HUDEP-2 (cell line): ENCODE data around the gene MAGI2.
"Not testable (repeated sequence)": the region's sequence is repeated elsewhere in the genome, so short reads cannot be mapped to it uniquely, and the experiment has no call there.

Source experiments
- DNase-seq, 76 experiments: peaks; one replicate each; lab custom pipeline; 2025; ENCODE audit not compliant: unreplicated experiment in 76 of 76; lab: John Stamatoyannopoulos, UW

MAGI2 gene

GRCh38 chr7:78516450-78516849, 937.0 kb downstream of the MAGI2 start:
- no peak for DNase-seq

DNA sequence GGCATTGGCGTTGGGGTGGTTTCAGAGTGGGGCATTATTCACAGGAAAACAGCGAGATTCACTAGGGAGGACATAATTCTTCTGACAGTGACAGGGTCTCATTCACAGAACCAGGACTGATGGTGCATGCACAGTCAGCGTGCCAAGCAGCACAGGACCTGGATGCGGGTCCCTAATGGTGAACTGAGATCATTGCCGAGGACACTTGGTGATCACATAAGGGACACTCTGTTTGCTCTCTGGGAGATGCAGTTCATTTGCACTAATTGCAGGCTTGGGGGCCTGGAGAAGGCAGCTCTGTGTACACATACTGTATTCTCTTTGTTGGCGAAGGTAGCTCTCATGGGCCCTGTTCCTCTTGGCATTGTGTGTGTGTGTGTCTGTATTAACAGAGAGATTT, 938.8 kb downstream of the MAGI2 start:
- no peak for DNase-seq

DNA sequence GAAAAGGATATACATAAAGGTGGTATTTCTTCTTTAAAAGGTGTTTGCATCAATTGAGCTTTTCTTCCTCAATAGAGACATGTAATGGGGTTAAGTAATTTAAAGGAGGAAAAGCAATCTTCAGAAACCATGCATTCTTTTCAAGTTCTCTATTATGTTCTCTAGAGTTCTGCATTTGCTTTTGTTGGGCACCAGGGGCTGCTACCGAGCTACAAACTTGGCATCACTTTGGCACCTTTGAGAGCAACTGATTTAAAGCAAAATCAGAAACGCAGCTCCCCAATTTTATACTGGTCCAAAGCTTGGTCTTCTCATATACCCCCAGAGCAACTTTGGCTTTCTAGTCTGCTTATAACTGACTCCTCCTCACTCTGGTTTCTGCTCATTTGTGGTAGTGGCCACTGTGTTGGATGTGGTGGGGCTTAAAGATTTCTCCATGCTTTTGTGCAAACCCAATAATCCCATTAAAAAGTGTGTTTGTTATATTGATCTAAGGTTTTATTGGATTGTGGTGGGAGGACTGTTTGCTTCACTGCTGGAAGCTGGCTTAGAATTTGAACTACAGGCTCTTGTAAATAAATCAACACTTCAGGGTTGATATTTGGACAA, 942.8 kb downstream of the MAGI2 start:
- peak in 10 of 76 experiments; percentile 0 to 22 (median 4) for DNase-seq

- DNase-seq = not testable (repeated sequence)
Measured at GRCh38 chr7:78503301-78503700, 950.2 kb downstream of the MAGI2 start.

DNA sequence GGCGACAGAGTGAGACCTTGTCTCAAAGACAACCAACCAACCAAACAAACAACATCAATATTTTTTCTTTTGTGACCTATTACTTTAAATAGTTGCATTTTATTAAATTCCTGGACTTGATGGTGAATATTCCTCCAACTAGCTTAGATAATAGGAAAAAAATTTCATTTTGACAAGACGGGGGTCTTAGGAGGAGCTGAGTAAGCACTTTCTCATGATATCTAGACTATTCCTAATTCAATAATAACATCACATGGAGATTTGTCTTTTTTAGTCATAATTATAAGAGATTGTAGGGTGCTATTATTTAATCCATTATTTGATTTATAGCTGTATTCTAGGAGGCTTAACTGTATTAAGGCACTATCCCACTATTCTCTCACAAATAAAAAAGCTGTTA, 952.4 kb downstream of the MAGI2 start:
- DNase-seq = no peak

- no peak for DNase-seq
Measured at GRCh38 chr7:78499971-78500370, 953.5 kb downstream of the MAGI2 start.

DNA sequence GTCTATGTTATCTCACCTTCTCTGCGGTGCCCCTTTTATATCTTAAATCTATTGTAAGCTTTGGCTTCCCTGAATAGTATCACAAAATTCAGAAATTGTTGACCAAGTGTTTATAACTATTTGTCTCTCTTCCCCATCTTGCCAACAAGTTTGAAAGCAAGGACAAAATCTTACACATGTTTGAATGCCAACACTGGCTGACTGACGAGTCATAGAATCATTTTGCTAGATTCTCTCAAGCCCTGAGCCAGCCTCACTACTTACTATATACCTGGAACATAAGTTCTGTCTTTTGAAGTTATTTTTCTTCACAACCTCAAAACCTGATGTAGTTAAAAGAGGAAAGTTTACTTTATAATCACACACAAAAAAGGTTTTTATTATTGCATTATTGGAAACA, 954.2 kb downstream of the MAGI2 start:
- DNase-seq = no peak

GRCh38 chr7:78497728-78498427, 955.6 kb downstream of the MAGI2 start:
- no peak for DNase-seq

DNA sequence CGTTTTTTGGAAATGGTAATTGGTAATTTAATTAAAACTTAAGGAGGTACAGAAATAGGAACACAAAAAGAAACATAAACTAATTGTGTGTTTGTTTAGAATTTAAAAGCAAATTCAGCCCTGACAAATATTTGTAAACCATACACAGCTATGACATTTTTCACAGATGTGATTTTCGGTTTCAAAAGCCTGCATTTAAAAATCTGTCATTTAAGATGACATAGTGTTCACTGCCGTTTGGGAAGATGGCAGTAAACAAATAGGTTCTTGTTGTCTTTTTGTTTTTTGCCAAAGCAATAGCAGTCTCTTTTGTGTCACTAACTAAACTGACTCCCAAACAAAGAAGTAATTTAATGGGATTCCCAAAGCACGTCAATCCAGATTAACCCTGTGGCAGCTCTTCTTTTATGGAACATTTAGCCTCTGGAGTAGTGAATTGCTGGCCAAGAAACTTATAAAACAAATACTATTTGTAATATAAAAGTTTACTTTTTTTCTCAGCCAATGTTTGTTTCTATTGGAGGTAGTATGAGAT, 957.3 kb downstream of the MAGI2 start:
- no peak for DNase-seq

DNA sequence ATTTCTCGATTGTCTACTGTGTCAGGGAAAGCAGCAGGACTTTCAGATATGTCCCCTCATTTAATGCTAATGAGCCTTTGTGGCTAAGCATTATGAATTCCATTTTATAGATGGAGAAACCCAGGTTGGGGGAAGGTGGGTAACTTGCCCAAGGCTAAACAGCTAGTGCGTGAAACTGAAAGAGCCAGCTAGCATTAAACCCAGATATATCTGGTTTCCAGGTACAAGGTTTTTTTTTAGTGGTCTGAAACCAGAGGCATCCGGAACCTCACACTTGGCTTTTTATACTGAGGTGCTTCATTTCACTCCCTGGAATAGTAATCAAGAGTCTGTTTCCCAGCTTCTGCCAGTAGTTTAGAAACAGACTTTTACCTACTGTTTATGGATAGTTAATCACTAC, 960.1 kb downstream of the MAGI2 start:
- DNase-seq = no peak

- no peak for DNase-seq
Measured at GRCh38 chr7:78492146-78492545, 961.3 kb downstream of the MAGI2 start.

DNA sequence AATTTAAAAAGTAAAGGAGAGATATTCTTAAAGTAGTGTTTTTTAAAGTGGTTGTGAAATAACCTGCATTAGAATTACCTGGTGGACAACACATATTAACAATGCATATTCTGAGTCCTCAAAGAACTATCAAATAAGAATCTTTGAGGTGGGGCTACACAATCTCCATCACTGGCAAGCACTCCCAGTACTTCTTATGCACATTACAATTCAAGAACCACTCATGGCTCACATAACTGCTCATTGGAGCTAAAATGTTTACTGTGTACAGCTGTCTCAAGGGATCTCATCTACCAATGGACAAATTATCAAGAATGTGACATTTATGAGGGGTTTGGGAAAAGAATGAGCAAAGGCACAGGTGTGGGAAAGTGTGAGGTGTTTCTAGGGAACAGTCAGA, 962.9 kb downstream of the MAGI2 start:
- DNase-seq = no peak

DNA sequence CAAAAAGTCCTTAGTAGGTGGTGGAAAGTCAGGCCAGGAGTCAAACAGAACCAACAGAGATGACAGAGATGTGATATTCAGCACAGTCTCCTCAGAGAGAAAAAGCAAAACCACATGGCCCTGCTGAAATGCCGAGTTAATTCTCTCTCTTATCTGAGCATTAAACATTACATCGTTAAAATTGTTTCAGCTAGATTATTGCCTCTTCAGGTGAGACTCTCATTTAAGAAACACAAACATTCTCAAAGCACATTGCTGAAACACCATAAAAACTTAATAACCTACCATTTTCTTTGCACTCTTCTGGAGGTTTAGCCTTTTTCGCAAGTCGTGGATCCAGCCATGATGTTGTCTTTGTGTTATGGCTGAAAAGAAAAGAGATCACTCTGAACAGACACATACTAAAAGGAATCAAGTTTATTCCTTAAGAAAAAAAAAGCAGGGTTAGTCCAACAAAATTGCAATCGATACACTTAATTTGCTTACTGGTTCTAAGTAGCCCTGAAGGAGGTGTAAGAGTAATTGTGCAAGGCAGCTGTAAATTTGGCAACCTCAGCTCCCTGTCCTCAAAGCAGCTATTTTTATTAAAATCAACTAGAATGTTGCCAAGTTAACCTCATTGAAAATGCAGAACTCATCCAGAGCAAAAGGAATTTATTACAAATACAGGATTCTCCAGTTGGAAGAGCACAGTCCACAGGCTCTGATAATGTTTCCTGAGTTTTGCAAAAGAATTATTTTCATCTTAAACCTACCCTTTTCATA, 963.8 kb downstream of the MAGI2 start:
- DNase-seq = no peak

GRCh38 chr7:78487464-78487863, 966.0 kb downstream of the MAGI2 start:
- no peak for DNase-seq

DNA sequence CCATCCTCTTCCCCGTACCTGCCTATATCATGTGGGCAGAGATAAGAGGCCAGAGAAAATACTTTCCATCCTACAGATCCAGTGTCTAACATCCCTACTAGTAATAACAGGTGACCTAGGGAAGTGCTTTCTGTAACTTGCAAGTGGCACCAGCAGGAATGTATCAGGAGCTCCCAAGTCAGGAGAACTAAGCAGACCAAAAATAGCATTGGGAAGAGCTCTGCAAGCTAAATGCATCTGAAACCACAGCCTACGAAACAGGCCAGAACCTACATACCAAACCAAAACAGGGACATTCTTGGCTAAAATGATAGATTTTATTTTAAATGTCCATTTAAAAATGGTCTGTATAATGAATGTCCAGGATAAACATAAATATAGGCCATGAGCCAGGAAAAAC, 974.1 kb downstream of the MAGI2 start:
- DNase-seq = no peak

DNA sequence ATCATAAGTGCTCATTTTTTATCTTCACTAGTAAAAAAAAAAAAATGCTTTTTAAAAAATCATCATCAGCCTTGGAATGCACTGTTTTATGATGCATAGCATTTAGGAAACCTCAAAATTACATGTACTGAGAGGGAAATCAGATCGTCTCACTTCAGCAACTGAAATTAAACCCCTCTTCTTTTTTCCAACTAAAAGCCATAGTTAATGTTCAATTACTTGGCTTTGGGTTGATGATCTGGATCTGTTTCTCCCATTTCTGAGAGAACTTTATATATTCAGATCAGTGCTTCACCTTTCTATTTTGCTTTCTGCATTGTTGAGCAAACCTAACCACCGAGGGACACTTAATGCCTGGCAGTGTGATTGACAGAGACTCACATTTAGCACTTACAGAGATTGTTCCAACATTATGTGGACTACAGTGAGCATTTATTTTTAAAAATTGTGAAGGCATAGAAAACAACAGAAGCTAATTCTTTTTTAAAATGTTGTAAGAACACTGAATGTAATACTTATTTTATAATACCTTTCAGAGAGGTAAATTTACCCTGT, 976.5 kb downstream of the MAGI2 start:
- no peak for DNase-seq

GRCh38 chr7:78473571-78474301, 979.7 kb downstream of the MAGI2 start:
- DNase-seq = no peak

DNA sequence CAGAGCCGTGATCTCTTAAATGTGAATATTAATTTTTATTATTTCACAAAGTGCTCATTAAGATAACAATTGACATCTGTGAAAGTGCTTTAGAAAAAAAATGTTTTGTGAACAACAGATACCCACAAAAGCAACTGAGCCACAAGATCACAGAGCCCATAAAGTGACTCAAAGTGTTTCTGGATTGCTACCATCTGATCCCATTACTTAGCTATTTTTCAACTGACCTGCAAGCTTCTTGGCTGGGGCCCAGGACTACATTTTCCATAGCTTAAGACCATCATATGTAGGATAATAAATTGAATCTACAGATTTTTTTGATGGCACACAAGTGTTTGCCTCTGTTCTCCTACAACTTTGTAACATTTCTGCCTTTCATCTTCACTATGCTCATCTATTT, 980.4 kb downstream of the MAGI2 start:
- no peak for DNase-seq

- no peak for DNase-seq
Measured at GRCh38 chr7:78472519-78472918, 980.9 kb downstream of the MAGI2 start.

DNA sequence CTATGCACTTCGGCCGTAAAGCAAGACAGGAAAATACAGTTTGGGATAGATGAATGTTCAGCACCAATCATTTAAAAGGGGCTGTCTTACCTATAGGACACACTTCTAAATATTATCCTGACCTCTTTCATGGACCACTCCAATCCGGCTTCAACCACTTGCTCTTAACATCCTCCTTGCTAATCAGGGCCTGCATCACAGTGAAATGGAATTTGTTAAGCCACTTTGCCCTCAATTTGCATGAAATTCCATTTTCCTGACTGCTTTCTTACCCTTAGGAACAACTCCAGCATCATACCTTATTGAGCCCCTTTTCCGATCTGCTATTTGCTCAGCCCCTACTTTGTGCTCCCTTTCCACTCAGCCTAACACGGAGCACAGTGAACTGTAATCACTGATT, 987.6 kb downstream of the MAGI2 start:
- DNase-seq = no peak

DNA sequence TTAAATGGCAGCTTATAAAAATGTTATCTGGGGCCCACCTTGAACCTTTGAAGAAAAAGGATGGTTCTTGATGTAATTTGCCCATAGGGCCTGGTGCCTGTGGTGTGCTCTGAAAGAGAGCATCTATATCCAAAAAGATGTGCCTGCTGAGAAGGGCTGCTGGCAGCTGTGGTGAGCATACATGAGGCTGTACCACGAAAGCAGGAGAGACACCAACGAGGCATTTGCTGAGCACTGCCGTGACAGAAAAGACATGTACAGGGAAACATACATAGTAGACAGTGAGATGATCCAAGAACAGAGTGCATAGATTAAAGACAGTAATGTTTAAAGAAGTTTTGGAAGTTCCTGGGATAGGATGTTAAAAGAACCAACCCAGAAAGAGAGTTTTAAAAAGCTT, 990.4 kb downstream of the MAGI2 start:
- DNase-seq = peak in 1 of 76 experiments; percentile 1
